Fibroblast of lung (primary cell): ENCODE data around the gene ADAM10.

Experiments used
- CTCF ChIP-seq, 2 donors: IDR thresholded peaks in 1 of 2; conservative IDR thresholded peaks in 1 of 2; 1 replicate in 1 of 2; 2 replicates in 1 of 2; pipeline ENCODE4 v1.5.1; 2011 to 2012; ENCODE audit warnings: low read length in 2 of 2, control low read depth in 1 of 2, inconsistent platforms in 1 of 2, low read depth in 1 of 2, mild to moderate bottlenecking in 1 of 2
- EZH2 ChIP-seq: IDR thresholded peaks from 2 replicates; pipeline ENCODE4 v1.5.1; 2012; ENCODE audit warnings: low read length, control low read depth, mild to moderate bottlenecking; ENCODE audit errors: missing control alignments

- no peak for TF ChIP-seq CTCF (conservative IDR thresholded peaks at IDR 0.05 in 1 of 2, IDR thresholded peaks at IDR 0.05 in 1 of 2; ENCODE audit: low read depth in 1 of 2, low read length in 2 of 2)
- TF ChIP-seq EZH2: no peak
Measured at GRCh38 chr15:58734859-58735258, 14.6 kb downstream of the ADAM10 start.
